ENCODE results near the gene ORM2. TPM values are rescaled to one million over a fixed set of nuclear protein-coding genes. Genes with fewer than 3 reads are reported as not detected.

ORM2 gene
- total and polyA plus RNA-seq, 7 donors: 0.68 TPM; not detected in 6

DNA sequence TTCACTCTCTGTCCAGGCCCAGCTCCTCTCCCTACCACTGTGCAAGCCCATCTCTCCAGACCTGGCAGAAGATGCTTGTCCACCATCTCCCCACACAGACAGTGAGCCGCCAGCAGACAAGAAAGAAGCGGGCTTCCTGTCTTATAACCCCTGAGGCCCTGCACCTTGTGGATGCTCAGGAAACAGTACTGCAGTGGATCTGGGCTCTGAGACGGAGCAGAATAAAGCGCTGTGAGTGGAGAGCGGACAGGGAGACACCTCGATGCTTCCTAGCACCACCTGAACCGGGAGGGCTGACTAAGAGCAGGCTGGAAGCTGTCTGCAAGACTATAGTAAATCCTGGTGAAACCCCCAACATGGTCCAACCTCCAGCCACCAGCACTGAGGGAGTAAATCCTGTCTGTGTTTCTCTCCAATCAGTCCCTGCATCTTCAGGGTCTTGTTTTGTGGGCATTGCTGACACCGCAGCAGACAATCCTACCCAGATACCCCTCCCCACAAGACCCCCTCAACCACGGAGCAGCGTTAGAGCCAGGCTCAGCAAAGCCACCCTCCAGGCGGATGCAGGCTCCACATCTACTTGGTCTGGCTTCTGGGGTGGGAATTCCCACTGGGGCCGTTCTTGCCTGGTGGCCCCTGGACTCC lies 18.7 kb downstream of the ORM2 start:
- no peaks in the 10 kb centered on the region for H3K27me3 ChIP-seq (ENCODE audit: insufficient read depth in 3 of 3, low read length in 2 of 3)
- TF ChIP-seq, protein P1, sequence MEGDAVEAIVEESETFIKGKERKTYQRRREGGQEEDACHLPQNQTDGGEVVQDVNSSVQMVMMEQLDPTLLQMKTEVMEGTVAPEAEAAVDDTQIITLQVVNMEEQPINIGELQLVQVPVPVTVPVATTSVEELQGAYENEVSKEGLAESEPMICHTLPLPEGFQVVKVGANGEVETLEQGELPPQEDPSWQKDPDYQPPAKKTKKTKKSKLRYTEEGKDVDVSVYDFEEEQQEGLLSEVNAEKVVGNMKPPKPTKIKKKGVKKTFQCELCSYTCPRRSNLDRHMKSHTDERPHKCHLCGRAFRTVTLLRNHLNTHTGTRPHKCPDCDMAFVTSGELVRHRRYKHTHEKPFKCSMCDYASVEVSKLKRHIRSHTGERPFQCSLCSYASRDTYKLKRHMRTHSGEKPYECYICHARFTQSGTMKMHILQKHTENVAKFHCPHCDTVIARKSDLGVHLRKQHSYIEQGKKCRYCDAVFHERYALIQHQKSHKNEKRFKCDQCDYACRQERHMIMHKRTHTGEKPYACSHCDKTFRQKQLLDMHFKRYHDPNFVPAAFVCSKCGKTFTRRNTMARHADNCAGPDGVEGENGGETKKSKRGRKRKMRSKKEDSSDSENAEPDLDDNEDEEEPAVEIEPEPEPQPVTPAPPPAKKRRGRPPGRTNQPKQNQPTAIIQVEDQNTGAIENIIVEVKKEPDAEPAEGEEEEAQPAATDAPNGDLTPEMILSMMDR (IDR thresholded peaks at IDR 0.05): no peak
- DNase-seq (no peak), ATAC-seq (no peak)
- 79 to 90% (median 85%) methylated on average over 12 of the region's 12 CpGs for WGBS, 3 donors
- no peaks in the 10 kb centered on the region for H3K4me1 ChIP-seq
- H3K36me3 ChIP-seq (ENCODE audit: insufficient read depth in 1 of 2, low read depth in 1 of 2): peaks cover 0 to 47% of the 10 kb centered on the region in 2 donors
- no peaks in the 10 kb centered on the region for H3K9me3 ChIP-seq
- no peak overlapping the region for H3K4me3 ChIP-seq
- intact Hi-C loops (cut with DNase I): no loop called here
- no peak overlapping the region for H3K27ac ChIP-seq

DNA sequence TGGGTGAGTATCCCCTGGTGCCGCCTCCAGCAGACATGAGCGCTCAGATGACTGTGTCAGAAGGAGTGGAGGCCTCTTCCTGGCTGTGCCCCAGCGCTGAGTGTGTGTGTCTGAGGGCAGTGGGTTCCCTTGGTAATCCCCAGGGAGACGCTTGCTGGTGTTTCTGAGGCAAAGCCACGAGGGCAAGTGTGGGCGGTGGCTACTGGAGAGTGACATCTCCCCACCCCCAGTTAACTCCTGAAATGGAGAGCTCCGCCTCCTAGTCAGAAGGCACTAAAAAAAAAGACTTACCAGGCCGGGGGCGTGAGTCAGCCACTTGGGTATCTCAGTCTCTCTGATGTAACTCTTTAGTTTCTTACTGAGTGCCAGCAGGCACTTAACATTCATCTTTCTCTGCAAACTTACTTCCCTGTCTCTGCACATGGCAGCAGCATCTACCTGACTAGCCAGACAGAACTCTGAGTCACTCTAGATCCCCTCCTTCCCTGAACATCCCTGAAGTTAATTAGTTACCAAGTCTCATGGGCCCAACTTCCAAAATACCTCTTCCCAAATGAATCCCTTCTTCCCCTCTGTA lies 19.3 kb downstream of the ORM2 start:
- WGBS, 3 donors: 54 to 67% (median 63%) methylated on average over 9 of the region's 9 CpGs
- DNase-seq (peak; percentile 65 to 74), ATAC-seq (peak; percentile 30 to 73 (median 62))
- Histone ChIP-seq H3K27me3 (ENCODE audit: insufficient read depth in 3 of 3, low read length in 2 of 3) (no peaks in the 10 kb centered on the region), H3K4me1 (no peaks in the 10 kb centered on the region), H3K9me3 (no peaks in the 10 kb centered on the region), H3K36me3 (ENCODE audit: insufficient read depth in 1 of 2, low read depth in 1 of 2) (peaks cover 0 to 47% of the 10 kb centered on the region in 2 donors), H3K4me3 (no peak overlapping the region), H3K27ac (no peak overlapping the region)
- TF ChIP-seq, protein P1 (IDR thresholded peaks at IDR 0.05): no peak
- intact Hi-C loops (cut with DNase I): no loop called here

DNA sequence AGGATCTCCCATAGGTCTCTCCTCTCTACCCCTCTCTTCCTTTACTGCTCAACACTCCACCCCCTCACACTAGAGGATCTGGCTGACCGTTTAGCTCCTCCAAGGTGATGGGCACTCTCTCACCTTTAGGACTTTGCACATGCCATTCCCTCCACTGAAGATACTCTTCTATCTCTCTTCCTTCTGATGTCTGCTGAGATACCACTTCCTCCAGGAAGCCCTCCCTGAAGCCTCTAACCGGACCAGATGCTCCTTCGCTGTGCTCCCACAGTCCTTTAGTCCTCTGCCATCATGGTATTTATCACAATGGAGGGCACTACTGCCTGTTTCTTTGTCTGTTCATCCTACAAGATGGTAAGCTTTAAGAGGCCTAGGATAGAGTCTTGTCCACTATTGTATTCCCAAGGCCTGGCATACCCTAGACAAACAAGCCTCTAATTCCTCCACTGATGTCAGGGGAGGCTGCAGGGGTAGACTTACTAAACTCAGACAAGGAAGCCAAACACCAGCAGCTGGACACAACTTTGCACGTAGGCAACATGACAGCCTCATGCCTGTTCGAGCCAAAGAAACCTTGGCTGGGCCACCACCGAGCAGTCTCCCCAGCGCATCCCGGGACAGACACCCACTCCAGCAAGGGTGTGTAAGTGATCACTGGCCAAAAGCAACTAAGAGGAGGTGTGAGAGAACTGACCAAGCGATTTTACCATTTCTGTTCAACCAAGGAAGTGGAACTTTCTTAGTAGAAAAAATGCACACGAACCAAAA lies 20.2 kb downstream of the ORM2 start:
- Histone ChIP-seq H3K9me3 (no peaks in the 10 kb centered on the region), H3K27me3 (ENCODE audit: insufficient read depth in 3 of 3, low read length in 2 of 3) (no peaks in the 10 kb centered on the region), H3K27ac (no peak overlapping the region), H3K4me1 (no peaks in the 10 kb centered on the region), H3K4me3 (no peak overlapping the region), H3K36me3 (ENCODE audit: insufficient read depth in 1 of 2, low read depth in 1 of 2) (peaks cover 0 to 43% of the 10 kb centered on the region in 2 donors)
- DNase-seq (no peak), ATAC-seq (no peak)
- intact Hi-C loops (cut with DNase I): no loop called here
- TF ChIP-seq, protein P1 (IDR thresholded peaks at IDR 0.05): no peak
- 76 to 86% (median 79%) methylated on average over 10 of the region's 10 CpGs for WGBS, 3 donors

DNA sequence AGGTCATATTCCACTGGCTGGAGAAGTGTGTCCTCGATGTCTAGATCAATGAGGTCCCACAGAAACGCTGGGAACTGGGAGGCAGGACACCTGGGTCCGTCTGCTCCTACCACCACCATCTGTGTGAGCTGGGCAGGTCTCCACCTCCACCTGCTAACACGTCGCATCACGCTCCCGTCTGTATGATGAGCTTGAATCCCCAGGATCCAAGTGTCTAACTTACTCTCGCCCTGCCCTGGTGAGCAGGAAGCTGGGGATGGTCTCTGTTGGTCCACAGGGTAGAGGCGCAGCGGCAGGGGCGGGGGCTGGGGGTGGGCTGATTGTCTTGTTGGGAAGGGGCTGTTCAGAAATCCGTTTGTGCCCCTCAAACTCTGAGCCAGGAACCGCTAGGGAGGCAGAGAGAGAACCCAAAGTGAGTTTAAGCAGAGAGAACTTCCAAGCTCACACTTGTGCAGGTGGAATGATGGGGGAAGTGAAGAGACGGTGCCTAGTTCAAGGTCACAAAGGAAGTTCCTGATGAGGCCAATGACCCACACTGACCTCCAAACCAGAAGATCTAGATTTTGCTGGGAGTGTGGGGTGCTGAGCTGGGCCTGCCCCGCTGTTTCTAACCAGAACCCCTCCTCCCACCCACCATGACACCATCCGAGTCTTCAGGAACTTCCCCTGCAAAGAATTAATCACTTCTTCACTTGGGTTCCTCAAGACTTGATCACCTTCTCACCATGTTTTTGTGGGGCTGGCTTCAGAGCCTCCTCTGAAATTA lies 21.1 kb downstream of the ORM2 start:
- TF ChIP-seq, protein P1 (IDR thresholded peaks at IDR 0.05): no peak
- H3K36me3 ChIP-seq (ENCODE audit: insufficient read depth in 1 of 2, low read depth in 1 of 2): peaks cover 0 to 37% of the 10 kb centered on the region in 2 donors
- no peak overlapping the region for H3K4me3 ChIP-seq
- no peak for ATAC-seq
- no peaks in the 10 kb centered on the region for H3K27me3 ChIP-seq (ENCODE audit: insufficient read depth in 3 of 3, low read length in 2 of 3)
- no peaks in the 10 kb centered on the region for H3K9me3 ChIP-seq
- DNase-seq: no peak
- intact Hi-C loops (cut with DNase I): no loop called here
- no peaks in the 10 kb centered on the region for H3K4me1 ChIP-seq
- H3K27ac ChIP-seq: no peak overlapping the region
- 90 to 93% (median 93%) methylated on average over 16 of the region's 16 CpGs for WGBS, 3 donors

All from psoas muscle (tissue), 8 donors.